ENCODE results near the gene RBM18. TPM values are rescaled to one million over a fixed set of nuclear protein-coding genes. Genes with fewer than 3 reads are reported as not detected.

RBM18 gene
- total and polyA plus RNA-seq, 2 of the 4 experiments (the other 2 are of a cell fraction), result 8.4 to 15.6 TPM

- Histone ChIP-seq H3K14ac (replicated peaks; ENCODE audit: low read depth, low read length) (no peak overlapping the region), H3K27me3 (ENCODE audit: control insufficient read depth, insufficient read depth, low read length) (peaks cover 44% of the 10 kb centered on the region), H2AK9ac (replicated peaks; ENCODE audit: low read depth, low read length, poor library complexity) (no peak overlapping the region), H4K20me1 (ENCODE audit: insufficient read depth, low read length) (peaks cover 3% of the 10 kb centered on the region; the same call in 1 of the 2 replicates), H4K5ac (ENCODE audit: low read depth, low read length) (no peak overlapping the region), H3K56ac (ENCODE audit: extremely low read depth, insufficient read depth, low read length) (no peak overlapping the region), H2AK5ac (ENCODE audit: low read depth, low read length) (no peak overlapping the region), H2BK120ac (ENCODE audit: low read depth, low read length) (no peak overlapping the region), H2AFZ (replicated peaks; ENCODE audit: low read length, poor library complexity) (no peak overlapping the region), H3K9me3 (ENCODE audit: control insufficient read depth, insufficient read depth, low read length) (no peaks in the 10 kb centered on the region), H4K91ac (ENCODE audit: insufficient read depth, low read depth, low read length) (no peak overlapping the region), H3K4me1 (ENCODE audit: control insufficient read depth, insufficient read depth, low read length) (no peaks in the 10 kb centered on the region), H3K9me1 (ENCODE audit: insufficient read depth, low read length) (no peaks in the 10 kb centered on the region; the same call in 1 of the 2 replicates), H3K4me3 (ENCODE audit: insufficient read depth, low read depth, low read length) (no peak overlapping the region), H2BK5ac (ENCODE audit: low read depth, low read length, poor library complexity, severe bottlenecking) (no peak overlapping the region), H3K4ac (ENCODE audit: low read depth, low read length) (no peak overlapping the region), H3K9ac (ENCODE audit: low read depth, low read length) (no peak overlapping the region), H3K36me3 (ENCODE audit: control insufficient read depth, insufficient read depth, low read length) (peaks cover 2% of the 10 kb centered on the region; the same call in 1 of the 2 replicates), H2BK20ac (ENCODE audit: low read depth, low read length) (no peak overlapping the region), H3K23ac (ENCODE audit: low read depth, low read length) (no peak overlapping the region), H3K79me1 (ENCODE audit: low read depth in 1 of 2, low read length in 2 of 2) (no peaks in the 10 kb centered on the region), H3K4me2 (ENCODE audit: low read depth, low read length) (no peak overlapping the region), H3K27ac (ENCODE audit: insufficient read depth, low read length) (no peak overlapping the region), H3K18ac (ENCODE audit: low read depth, low read length) (no peak overlapping the region), H4K8ac (ENCODE audit: low read depth in 2 of 2, low read length in 2 of 2) (no peak overlapping the region), H2BK15ac (ENCODE audit: low read depth, low read length) (no peak overlapping the region)
- no TSS peak for BruUV-seq (replicated peaks)
- ChIA-PET CTCF (interaction anchor here (0.5 to 0.7 kb wide), 4 partner anchors 12 to 1119 kb away, joined by 3 read pairs; no protein-coding TSS in a partner anchor), POLR2A (ENCODE audit: unreplicated experiment) (no interaction called here)
- no peak for TF ChIP-seq BHLHE40 (IDR thresholded peaks at IDR 0.05; ENCODE audit: low read depth, low read length)
- no peak for TF ChIP-seq CHD1 (IDR thresholded peaks at IDR 0.05; ENCODE audit: low read depth, low read length)
- no peak for TF ChIP-seq CTCF (conservative IDR thresholded peaks at IDR 0.05; ENCODE audit: low read depth, low read length)
- no peak for TF ChIP-seq RCOR1 (IDR thresholded peaks at IDR 0.05; ENCODE audit: insufficient replicate concordance, low read length)
- no peak for TF ChIP-seq NFE2L2 (IDR thresholded peaks at IDR 0.05; ENCODE audit: low read depth, low read length)
- 77% methylated on average over 5 of the region's 7 CpGs; no CpG with 5 or more reads in 1 of the 2 experiments for WGBS, 2 experiments (ENCODE audit: extremely low coverage in 2 of 2, insufficient read length in 1 of 2)
- dilution Hi-C loops (cut with HindIII; ENCODE audit: low sequenced_read_pairs, unreplicated experiment), result no loop called here
- DNase-seq (no peak), ATAC-seq (ENCODE audit: low read depth) (no peak)
- intact Hi-C loops (cut with micrococcal nuclease), result loop anchor here (5.0 kb wide), 1 partner anchor 97 kb away; no protein-coding TSS in a partner anchor
- in situ Hi-C loops (cut with MboI; ENCODE audit: low sequenced_read_pairs), result no loop called here
Measured at GRCh38 chr9:122234022-122234748, 30.5 kb downstream of the RBM18 start.

Data from IMR-90 (cell line).